ENCODE measurements around the gene IL3. TPM values are rescaled to one million over a fixed set of nuclear protein-coding genes. Genes with fewer than 3 reads are reported as not detected.
"Not testable (repeated sequence)": the region's sequence is repeated elsewhere in the genome, so short reads cannot be mapped to it uniquely, and the experiment has no call there.

The IL3 gene
- total RNA-seq, 2 donors from 2014 or later, result 6.2 to 8.9 TPM

GRCh38 chr5:132100672-132101261 lies 40.3 kb downstream of the IL3 start:
- no peaks in the 10 kb centered on the region for H3K9me3 Mint-ChIP-seq
- H3K27me3 Mint-ChIP-seq (ENCODE audit: low read depth), result no peaks in the 10 kb centered on the region
- peak overlapping the region; percentile 48 for H3K27ac Mint-ChIP-seq
- ATAC-seq (replicated peaks in 1 of 2) (peak; percentile 31 to 35), DNase-seq (peak; percentile 66 to 79)
- peak overlapping the region; percentile 64 to 77 for H3K4me3 Mint-ChIP-seq
- H3K4me1 Mint-ChIP-seq (ENCODE audit: low read depth), result peaks cover 100% of the 10 kb centered on the region
- peaks cover 0 to 1% of the 10 kb centered on the region in 2 donors for H3K36me3 Mint-ChIP-seq (ENCODE audit: insufficient read depth in 2 of 2)

- H3K9me3 Mint-ChIP-seq, result no peaks in the 10 kb centered on the region
- H3K27me3 Mint-ChIP-seq (ENCODE audit: low read depth), result no peaks in the 10 kb centered on the region
- peak overlapping the region; percentile 48 for H3K27ac Mint-ChIP-seq
- H3K4me3 Mint-ChIP-seq, result peak overlapping the region; percentile 64 to 77
- peaks cover 0 to 1% of the 10 kb centered on the region in 2 donors for H3K36me3 Mint-ChIP-seq (ENCODE audit: insufficient read depth in 2 of 2)
- DNase-seq, result no peak
- no peak for ATAC-seq (replicated peaks in 1 of 2)
- H3K4me1 Mint-ChIP-seq (ENCODE audit: low read depth), result peaks cover 97% of the 10 kb centered on the region
Measured at GRCh38 chr5:132101385-132101880, 41.0 kb downstream of the IL3 start.

- H3K9me3 Mint-ChIP-seq, result no peaks in the 10 kb centered on the region
- DNase-seq (peak; percentile 57 to 61), ATAC-seq (replicated peaks in 1 of 2) (peak; percentile 6 to 10)
- peaks cover 90% of the 10 kb centered on the region for H3K4me1 Mint-ChIP-seq (ENCODE audit: low read depth)
- peak overlapping the region; percentile 33 for H3K27ac Mint-ChIP-seq
- peak overlapping the region; percentile 51 to 64 for H3K4me3 Mint-ChIP-seq
- peaks cover 0 to 1% of the 10 kb centered on the region in 2 donors for H3K36me3 Mint-ChIP-seq (ENCODE audit: insufficient read depth in 2 of 2)
- no peaks in the 10 kb centered on the region for H3K27me3 Mint-ChIP-seq (ENCODE audit: low read depth)
Measured at GRCh38 chr5:132102101-132102701, 41.7 kb downstream of the IL3 start.

- H3K4me3 Mint-ChIP-seq, result peak overlapping the region; percentile 51 to 64
- no peak for ATAC-seq (replicated peaks in 1 of 2)
Measured at GRCh38 chr5:132102944-132103331, 42.5 kb downstream of the IL3 start.

GRCh38 chr5:132103332-132103951 lies 43.0 kb downstream of the IL3 start:
- peaks cover 0 to 3% of the 10 kb centered on the region in 2 donors for H3K9me3 Mint-ChIP-seq
- ATAC-seq (replicated peaks in 1 of 2) (peak; percentile 47 to 52), DNase-seq (peak; percentile 74 to 82)
- peak overlapping the region; percentile 71 for H3K27ac Mint-ChIP-seq
- H3K4me3 Mint-ChIP-seq, result peak overlapping the region; percentile 51 to 64
- peaks cover 4 to 5% of the 10 kb centered on the region in 2 donors for H3K36me3 Mint-ChIP-seq (ENCODE audit: insufficient read depth in 2 of 2)
- no peaks in the 10 kb centered on the region for H3K27me3 Mint-ChIP-seq (ENCODE audit: low read depth)
- H3K4me1 Mint-ChIP-seq (ENCODE audit: low read depth), result peaks cover 77% of the 10 kb centered on the region

More at GRCh38 chr5:132102944-132103331, 42.5 kb downstream of the IL3 start:
- Mint-ChIP-seq H3K36me3 (ENCODE audit: insufficient read depth in 2 of 2) (peaks cover 3 to 4% of the 10 kb centered on the region in 2 donors), H3K27me3 (ENCODE audit: low read depth) (no peaks in the 10 kb centered on the region), H3K9me3 (peaks cover 0 to 2% of the 10 kb centered on the region in 2 donors), H3K4me1 (ENCODE audit: low read depth) (peaks cover 82% of the 10 kb centered on the region), H3K27ac (peak overlapping the region; percentile 33)
- no peak for DNase-seq

- peak overlapping the region; percentile 51 to 64 for H3K4me3 Mint-ChIP-seq
- DNase-seq (no peak), ATAC-seq (replicated peaks in 1 of 2) (no peak)
- H3K27ac Mint-ChIP-seq, result peak overlapping the region; percentile 84
- H3K4me1 Mint-ChIP-seq (ENCODE audit: low read depth), result peaks cover 72% of the 10 kb centered on the region
- H3K36me3 Mint-ChIP-seq (ENCODE audit: insufficient read depth in 2 of 2), result peaks cover 4 to 7% of the 10 kb centered on the region in 2 donors
- H3K27me3 Mint-ChIP-seq (ENCODE audit: low read depth), result no peaks in the 10 kb centered on the region
- H3K9me3 Mint-ChIP-seq, result peaks cover 0 to 3% of the 10 kb centered on the region in 2 donors
Measured at GRCh38 chr5:132103969-132104391, 43.5 kb downstream of the IL3 start.

GRCh38 chr5:132104556-132104955 lies 44.1 kb downstream of the IL3 start:
- DNase-seq (no peak), ATAC-seq (replicated peaks in 1 of 2) (peak in 1 of 2 donors; percentile 8)
- H3K36me3 Mint-ChIP-seq (ENCODE audit: insufficient read depth in 2 of 2), result peaks cover 4 to 7% of the 10 kb centered on the region in 2 donors

GRCh38 chr5:132105688-132106087 lies 45.2 kb downstream of the IL3 start:
- H3K27ac Mint-ChIP-seq, result no peak overlapping the region
- DNase-seq (no peak), ATAC-seq (replicated peaks in 1 of 2) (no peak)
- peak overlapping the region in 1 of 2 donors; percentile 51 for H3K4me3 Mint-ChIP-seq
- peaks cover 68% of the 10 kb centered on the region for H3K4me1 Mint-ChIP-seq (ENCODE audit: low read depth)
- H3K36me3 Mint-ChIP-seq (ENCODE audit: insufficient read depth in 2 of 2), result peaks cover 4 to 7% of the 10 kb centered on the region in 2 donors
- peaks cover 0 to 3% of the 10 kb centered on the region in 2 donors for H3K9me3 Mint-ChIP-seq
- no peaks in the 10 kb centered on the region for H3K27me3 Mint-ChIP-seq (ENCODE audit: low read depth)

More at GRCh38 chr5:132104556-132104955, 44.1 kb downstream of the IL3 start:
- Mint-ChIP-seq H3K9me3 (peaks cover 0 to 3% of the 10 kb centered on the region in 2 donors), H3K27ac (peak overlapping the region; percentile 52), H3K4me3 (peak overlapping the region; percentile 51 to 64), H3K27me3 (ENCODE audit: low read depth) (no peaks in the 10 kb centered on the region), H3K4me1 (ENCODE audit: low read depth) (peaks cover 68% of the 10 kb centered on the region)

- not testable (repeated sequence) for H3K27me3 Mint-ChIP-seq (ENCODE audit: low read depth); H3K9me3 Mint-ChIP-seq; ATAC-seq (replicated peaks in 1 of 2); H3K27ac Mint-ChIP-seq; H3K4me3 Mint-ChIP-seq; DNase-seq
- Mint-ChIP-seq H3K36me3 (ENCODE audit: insufficient read depth in 2 of 2) (peaks cover 9 to 14% of the 10 kb centered on the region in 2 donors), H3K4me1 (ENCODE audit: low read depth) (peaks cover 63% of the 10 kb centered on the region)
Measured at GRCh38 chr5:132108495-132108894, 48.0 kb downstream of the IL3 start.

- not testable (repeated sequence) for ATAC-seq (replicated peaks in 1 of 2); H3K9me3 Mint-ChIP-seq; H3K27me3 Mint-ChIP-seq (ENCODE audit: low read depth); DNase-seq; H3K27ac Mint-ChIP-seq; H3K4me3 Mint-ChIP-seq
- Mint-ChIP-seq H3K36me3 (ENCODE audit: insufficient read depth in 2 of 2) (peaks cover 9 to 14% of the 10 kb centered on the region in 2 donors), H3K4me1 (ENCODE audit: low read depth) (peaks cover 62% of the 10 kb centered on the region)
Measured at GRCh38 chr5:132108957-132109356, 48.5 kb downstream of the IL3 start.

GRCh38 chr5:132109494-132110053 lies 49.1 kb downstream of the IL3 start:
- Mint-ChIP-seq H3K36me3 (ENCODE audit: insufficient read depth in 2 of 2) (peaks cover 8 to 14% of the 10 kb centered on the region in 2 donors), H3K9me3 (peaks cover 4% of the 10 kb centered on the region in 2 donors), H3K27ac (peak overlapping the region; percentile 74), H3K4me1 (ENCODE audit: low read depth) (peaks cover 62% of the 10 kb centered on the region), H3K4me3 (peak overlapping the region; percentile 50 to 75), H3K27me3 (ENCODE audit: low read depth) (no peaks in the 10 kb centered on the region)
- DNase-seq, result no peak
- no peak for ATAC-seq (replicated peaks in 1 of 2)

- H3K4me1 Mint-ChIP-seq (ENCODE audit: low read depth), result peaks cover 62% of the 10 kb centered on the region
- ATAC-seq (replicated peaks in 1 of 2) (no peak), DNase-seq (no peak)
- peaks cover 4% of the 10 kb centered on the region in 2 donors for H3K9me3 Mint-ChIP-seq
- peak overlapping the region; percentile 51 to 56 for H3K4me3 Mint-ChIP-seq
- H3K27ac Mint-ChIP-seq, result peak overlapping the region; percentile 40
- H3K27me3 Mint-ChIP-seq (ENCODE audit: low read depth), result no peaks in the 10 kb centered on the region
- H3K36me3 Mint-ChIP-seq (ENCODE audit: insufficient read depth in 2 of 2), result peaks cover 8 to 15% of the 10 kb centered on the region in 2 donors
Measured at GRCh38 chr5:132110195-132110594, 49.7 kb downstream of the IL3 start.

Data from activated T-cell treated with anti-CD3 and anti-CD28 coated beads, Interleukin-2, amount 50 U/mL, for 72 hours (primary cell).